Measurements from ENCODE around the gene PGM5. TPM values are rescaled to one million over a fixed set of nuclear protein-coding genes. Genes with fewer than 3 reads are reported as not detected.
A peak's percentile ranks its signal among the peaks of the same experiment; 100 is the strongest.

PGM5 gene
- total RNA-seq, 1 experiment from 2014 or later = 0.13 TPM

- TF ChIP-seq AR (CRISPR knock-in tag; IDR thresholded peaks at IDR 0.05) = no peak
Observed at GRCh38 chr9:68523367-68523936, 167.0 kb downstream of the PGM5 start (continued).

GRCh38 chr9:68530618-68531017, 174.2 kb downstream of the PGM5 start:
- H3K4me3 Mint-ChIP-seq = no peak overlapping the region
- no peak for TF ChIP-seq SMAD4 (CRISPR knock-in tag; IDR thresholded peaks at IDR 0.05)
- TF ChIP-seq OVOL2 (CRISPR knock-in tag; IDR thresholded peaks at IDR 0.05; ENCODE audit: borderline replicate concordance) = no peak
- TF ChIP-seq JAZF1 (CRISPR knock-in tag; IDR thresholded peaks at IDR 0.05) = no peak
- TF ChIP-seq, protein P1, sequence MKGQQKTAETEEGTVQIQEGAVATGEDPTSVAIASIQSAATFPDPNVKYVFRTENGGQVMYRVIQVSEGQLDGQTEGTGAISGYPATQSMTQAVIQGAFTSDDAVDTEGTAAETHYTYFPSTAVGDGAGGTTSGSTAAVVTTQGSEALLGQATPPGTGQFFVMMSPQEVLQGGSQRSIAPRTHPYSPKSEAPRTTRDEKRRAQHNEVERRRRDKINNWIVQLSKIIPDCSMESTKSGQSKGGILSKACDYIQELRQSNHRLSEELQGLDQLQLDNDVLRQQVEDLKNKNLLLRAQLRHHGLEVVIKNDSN (CRISPR knock-in tag; IDR thresholded peaks at IDR 0.05) = no peak
- TF ChIP-seq, protein P2, sequence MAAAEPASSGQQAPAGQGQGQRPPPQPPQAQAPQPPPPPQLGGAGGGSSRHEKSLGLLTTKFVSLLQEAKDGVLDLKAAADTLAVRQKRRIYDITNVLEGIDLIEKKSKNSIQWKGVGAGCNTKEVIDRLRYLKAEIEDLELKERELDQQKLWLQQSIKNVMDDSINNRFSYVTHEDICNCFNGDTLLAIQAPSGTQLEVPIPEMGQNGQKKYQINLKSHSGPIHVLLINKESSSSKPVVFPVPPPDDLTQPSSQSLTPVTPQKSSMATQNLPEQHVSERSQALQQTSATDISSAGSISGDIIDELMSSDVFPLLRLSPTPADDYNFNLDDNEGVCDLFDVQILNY (CRISPR knock-in tag; IDR thresholded peaks at IDR 0.05) = no peak
- TF ChIP-seq, protein P3, sequence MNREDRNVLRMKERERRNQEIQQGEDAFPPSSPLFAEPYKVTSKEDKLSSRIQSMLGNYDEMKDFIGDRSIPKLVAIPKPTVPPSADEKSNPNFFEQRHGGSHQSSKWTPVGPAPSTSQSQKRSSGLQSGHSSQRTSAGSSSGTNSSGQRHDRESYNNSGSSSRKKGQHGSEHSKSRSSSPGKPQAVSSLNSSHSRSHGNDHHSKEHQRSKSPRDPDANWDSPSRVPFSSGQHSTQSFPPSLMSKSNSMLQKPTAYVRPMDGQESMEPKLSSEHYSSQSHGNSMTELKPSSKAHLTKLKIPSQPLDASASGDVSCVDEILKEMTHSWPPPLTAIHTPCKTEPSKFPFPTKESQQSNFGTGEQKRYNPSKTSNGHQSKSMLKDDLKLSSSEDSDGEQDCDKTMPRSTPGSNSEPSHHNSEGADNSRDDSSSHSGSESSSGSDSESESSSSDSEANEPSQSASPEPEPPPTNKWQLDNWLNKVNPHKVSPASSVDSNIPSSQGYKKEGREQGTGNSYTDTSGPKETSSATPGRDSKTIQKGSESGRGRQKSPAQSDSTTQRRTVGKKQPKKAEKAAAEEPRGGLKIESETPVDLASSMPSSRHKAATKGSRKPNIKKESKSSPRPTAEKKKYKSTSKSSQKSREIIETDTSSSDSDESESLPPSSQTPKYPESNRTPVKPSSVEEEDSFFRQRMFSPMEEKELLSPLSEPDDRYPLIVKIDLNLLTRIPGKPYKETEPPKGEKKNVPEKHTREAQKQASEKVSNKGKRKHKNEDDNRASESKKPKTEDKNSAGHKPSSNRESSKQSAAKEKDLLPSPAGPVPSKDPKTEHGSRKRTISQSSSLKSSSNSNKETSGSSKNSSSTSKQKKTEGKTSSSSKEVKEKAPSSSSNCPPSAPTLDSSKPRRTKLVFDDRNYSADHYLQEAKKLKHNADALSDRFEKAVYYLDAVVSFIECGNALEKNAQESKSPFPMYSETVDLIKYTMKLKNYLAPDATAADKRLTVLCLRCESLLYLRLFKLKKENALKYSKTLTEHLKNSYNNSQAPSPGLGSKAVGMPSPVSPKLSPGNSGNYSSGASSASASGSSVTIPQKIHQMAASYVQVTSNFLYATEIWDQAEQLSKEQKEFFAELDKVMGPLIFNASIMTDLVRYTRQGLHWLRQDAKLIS (CRISPR knock-in tag; IDR thresholded peaks at IDR 0.05; ENCODE audit: borderline replicate concordance) = no peak
- TF ChIP-seq ZNF219 (CRISPR knock-in tag; IDR thresholded peaks at IDR 0.05; ENCODE audit: borderline replicate concordance) = no peak
- TF ChIP-seq ZNF396 (CRISPR knock-in tag; IDR thresholded peaks at IDR 0.05; ENCODE audit: borderline replicate concordance) = no peak
- TF ChIP-seq, protein P4, sequence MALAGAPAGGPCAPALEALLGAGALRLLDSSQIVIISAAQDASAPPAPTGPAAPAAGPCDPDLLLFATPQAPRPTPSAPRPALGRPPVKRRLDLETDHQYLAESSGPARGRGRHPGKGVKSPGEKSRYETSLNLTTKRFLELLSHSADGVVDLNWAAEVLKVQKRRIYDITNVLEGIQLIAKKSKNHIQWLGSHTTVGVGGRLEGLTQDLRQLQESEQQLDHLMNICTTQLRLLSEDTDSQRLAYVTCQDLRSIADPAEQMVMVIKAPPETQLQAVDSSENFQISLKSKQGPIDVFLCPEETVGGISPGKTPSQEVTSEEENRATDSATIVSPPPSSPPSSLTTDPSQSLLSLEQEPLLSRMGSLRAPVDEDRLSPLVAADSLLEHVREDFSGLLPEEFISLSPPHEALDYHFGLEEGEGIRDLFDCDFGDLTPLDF (CRISPR knock-in tag; IDR thresholded peaks at IDR 0.05) = no peak
- H3K36me3 Mint-ChIP-seq = no peaks in the 10 kb centered on the region
- H3K4me1 Mint-ChIP-seq = no peaks in the 10 kb centered on the region; the same call in 1 of the 2 replicates
- peaks cover 79% of the 10 kb centered on the region for H3K27me3 Mint-ChIP-seq (ENCODE audit: low read depth)
- H3K9me3 Mint-ChIP-seq = no peaks in the 10 kb centered on the region
- peak; percentile 44 for DNase-seq (ENCODE audit: low spot score)
- ChIA-PET CTCF (interaction anchor here (0.8 to 1.1 kb wide), 7 partner anchors 11 to 113 kb away, joined by 3 to 7 read pairs (median 3); partner anchors contain the start of gene TMEM252), POLR2A (no interaction called here)
- ATAC-seq = peak; percentile 83
- H3K27ac Mint-ChIP-seq = no peak overlapping the region

GRCh38 chr9:68532131-68532530, 175.7 kb downstream of the PGM5 start:
- Mint-ChIP-seq H3K36me3 (no peaks in the 10 kb centered on the region), H3K9me3 (no peaks in the 10 kb centered on the region), H3K27ac (no peak overlapping the region), H3K27me3 (ENCODE audit: low read depth) (peaks cover 70% of the 10 kb centered on the region), H3K4me3 (no peak overlapping the region), H3K4me1 (no peaks in the 10 kb centered on the region; the same call in 1 of the 2 replicates)
- POLR2A ChIA-PET = no interaction called here
- DNase-seq (ENCODE audit: low spot score) (no peak), ATAC-seq (no peak)
- CTCF ChIA-PET = interaction anchor here (1.0 kb wide), 1 partner anchor 115 kb away, joined by 4 read pairs; no protein-coding TSS in a partner anchor
- TF ChIP-seq, protein P5, sequence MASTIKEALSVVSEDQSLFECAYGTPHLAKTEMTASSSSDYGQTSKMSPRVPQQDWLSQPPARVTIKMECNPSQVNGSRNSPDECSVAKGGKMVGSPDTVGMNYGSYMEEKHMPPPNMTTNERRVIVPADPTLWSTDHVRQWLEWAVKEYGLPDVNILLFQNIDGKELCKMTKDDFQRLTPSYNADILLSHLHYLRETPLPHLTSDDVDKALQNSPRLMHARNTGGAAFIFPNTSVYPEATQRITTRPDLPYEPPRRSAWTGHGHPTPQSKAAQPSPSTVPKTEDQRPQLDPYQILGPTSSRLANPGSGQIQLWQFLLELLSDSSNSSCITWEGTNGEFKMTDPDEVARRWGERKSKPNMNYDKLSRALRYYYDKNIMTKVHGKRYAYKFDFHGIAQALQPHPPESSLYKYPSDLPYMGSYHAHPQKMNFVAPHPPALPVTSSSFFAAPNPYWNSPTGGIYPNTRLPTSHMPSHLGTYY (CRISPR knock-in tag; IDR thresholded peaks at IDR 0.05) = no peak
- TF ChIP-seq CREM (CRISPR knock-in tag; IDR thresholded peaks at IDR 0.05) (no peak), AR (CRISPR knock-in tag; IDR thresholded peaks at IDR 0.05) (no peak), NFYB (CRISPR knock-in tag; conservative IDR thresholded peaks at IDR 0.05; ENCODE audit: low read depth) (no peak), GRHL2 (CRISPR knock-in tag; IDR thresholded peaks at IDR 0.05; ENCODE audit: insufficient replicate concordance, severe bottlenecking) (no peak), NR2C2 (CRISPR knock-in tag; IDR thresholded peaks at IDR 0.05) (no peak)
- TF ChIP-seq, protein P1 (CRISPR knock-in tag; IDR thresholded peaks at IDR 0.05) = no peak
- TF ChIP-seq, protein P4 (CRISPR knock-in tag; IDR thresholded peaks at IDR 0.05) = no peak
